Measurements from ENCODE around the gene CES1.
"Not testable (repeated sequence)": the region's sequence is repeated elsewhere in the genome, so short reads cannot be mapped to it uniquely, and the experiment has no call there.

The CES1 gene

DNA sequence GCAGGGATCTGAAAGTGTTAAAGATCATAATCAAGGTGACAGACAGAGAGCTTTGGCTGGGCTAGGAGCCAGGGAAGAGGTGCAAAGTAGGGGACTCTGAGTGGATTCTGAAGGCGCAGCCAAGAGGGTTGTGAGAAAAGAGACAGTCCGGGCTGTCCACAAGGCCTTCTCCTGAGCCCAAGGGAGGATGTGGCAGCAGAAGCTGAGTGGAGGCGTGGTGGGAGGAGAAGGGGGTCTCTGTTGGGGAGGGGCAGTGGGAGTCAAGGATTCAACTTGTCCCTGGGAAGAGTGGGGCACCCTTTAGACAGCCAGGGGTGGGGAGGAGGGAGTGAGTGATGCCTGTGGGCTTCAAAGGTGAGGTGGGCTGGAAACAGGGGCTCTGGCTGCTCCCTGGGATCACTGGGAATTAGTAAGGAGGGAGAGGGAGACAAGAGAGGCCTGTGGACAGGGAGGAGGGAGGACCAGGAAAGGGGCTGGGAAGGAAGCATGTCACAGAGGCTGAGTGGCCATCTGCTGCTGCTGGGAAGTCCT lies 10.6 kb downstream of the CES1 start:
- DNase-seq (ENCODE audit: low read depth): no peak
- H3K4me3 ChIP-seq (ENCODE audit: low read depth, low read length): no peak overlapping the region
- TF ChIP-seq, protein P1, sequence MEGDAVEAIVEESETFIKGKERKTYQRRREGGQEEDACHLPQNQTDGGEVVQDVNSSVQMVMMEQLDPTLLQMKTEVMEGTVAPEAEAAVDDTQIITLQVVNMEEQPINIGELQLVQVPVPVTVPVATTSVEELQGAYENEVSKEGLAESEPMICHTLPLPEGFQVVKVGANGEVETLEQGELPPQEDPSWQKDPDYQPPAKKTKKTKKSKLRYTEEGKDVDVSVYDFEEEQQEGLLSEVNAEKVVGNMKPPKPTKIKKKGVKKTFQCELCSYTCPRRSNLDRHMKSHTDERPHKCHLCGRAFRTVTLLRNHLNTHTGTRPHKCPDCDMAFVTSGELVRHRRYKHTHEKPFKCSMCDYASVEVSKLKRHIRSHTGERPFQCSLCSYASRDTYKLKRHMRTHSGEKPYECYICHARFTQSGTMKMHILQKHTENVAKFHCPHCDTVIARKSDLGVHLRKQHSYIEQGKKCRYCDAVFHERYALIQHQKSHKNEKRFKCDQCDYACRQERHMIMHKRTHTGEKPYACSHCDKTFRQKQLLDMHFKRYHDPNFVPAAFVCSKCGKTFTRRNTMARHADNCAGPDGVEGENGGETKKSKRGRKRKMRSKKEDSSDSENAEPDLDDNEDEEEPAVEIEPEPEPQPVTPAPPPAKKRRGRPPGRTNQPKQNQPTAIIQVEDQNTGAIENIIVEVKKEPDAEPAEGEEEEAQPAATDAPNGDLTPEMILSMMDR (IDR thresholded peaks at IDR 0.05; ENCODE audit: low read depth, low read length, missing control alignments): no peak

DNA sequence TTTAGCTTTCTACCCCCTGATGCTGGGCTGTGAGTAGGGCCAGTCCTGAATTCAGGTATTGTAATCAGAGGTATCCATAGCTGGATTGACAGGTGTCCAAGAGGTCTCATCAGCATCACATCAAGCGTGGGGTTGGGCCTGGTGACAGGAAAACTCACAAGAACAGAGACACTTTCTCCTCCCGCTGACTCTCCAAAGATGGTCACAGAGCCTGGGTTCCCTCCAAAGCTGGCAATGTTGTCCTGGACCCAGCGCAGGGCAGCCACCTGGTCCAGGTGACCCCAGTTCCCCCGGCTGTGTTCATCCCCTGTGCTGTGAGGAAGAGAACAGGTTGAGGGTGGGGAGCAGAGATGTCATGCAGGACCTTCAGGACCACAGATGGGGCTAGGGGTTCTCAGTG lies 11.7 kb downstream of the CES1 start:
- TF ChIP-seq, protein P1 (IDR thresholded peaks at IDR 0.05; ENCODE audit: low read depth, low read length, missing control alignments): no peak
- H3K4me3 ChIP-seq (ENCODE audit: low read depth, low read length): no peak overlapping the region
- no peak for DNase-seq (ENCODE audit: low read depth)

DNA sequence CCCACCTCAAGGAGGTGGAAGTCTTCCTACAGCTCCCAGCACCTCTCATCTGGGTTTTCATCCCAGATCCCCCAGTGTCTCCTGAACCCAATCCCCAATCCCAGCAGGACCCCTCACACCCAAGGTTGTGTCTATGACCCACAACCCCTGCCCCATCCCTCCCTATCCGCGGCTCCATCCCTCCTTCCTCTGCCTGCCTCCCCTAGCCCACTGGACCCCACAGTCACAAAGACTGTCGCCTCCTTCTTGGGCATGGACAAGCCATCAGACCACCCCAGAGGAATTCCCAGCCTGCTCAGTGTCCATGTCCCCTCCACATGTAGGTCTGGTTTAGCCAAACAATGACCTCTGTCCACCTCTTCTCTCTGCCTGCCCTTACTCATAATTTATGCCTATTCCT lies 12.3 kb downstream of the CES1 start:
- H3K4me3 ChIP-seq (ENCODE audit: low read depth, low read length): no peak overlapping the region
- no peak for DNase-seq (ENCODE audit: low read depth)
- TF ChIP-seq, protein P1 (IDR thresholded peaks at IDR 0.05; ENCODE audit: low read depth, low read length, missing control alignments): no peak

DNA sequence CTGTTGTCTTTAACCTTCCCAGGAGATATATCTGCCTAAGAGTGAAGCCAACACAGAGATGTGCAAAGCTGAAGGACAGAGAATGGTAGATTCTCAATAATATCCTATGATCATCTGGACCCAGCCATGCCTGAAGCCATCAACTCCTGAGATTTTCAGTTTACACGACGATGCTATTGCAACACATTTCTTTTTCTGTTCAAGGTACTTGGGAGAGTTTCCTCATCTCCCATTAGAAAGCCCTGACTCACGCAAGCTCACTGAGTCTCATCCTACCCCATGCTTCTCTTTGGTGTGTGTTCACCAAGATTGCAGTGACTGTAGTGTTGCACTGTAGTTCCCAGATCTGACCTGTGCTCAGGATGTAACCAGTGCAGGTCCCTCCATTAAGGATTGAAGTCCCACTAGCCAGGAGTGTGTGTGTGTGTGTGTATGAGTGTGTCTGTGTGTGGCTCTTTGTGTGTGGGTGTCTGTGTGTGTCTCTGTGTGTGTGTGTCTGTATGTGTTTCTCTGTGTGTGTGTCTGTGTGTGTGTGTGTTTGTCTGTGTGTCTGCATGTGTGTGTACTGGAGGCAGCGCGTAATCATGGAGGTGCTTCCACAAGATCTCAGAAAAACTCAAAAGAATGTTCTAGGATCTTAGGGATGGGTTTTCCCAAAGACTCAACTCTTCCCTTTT lies 15.5 kb downstream of the CES1 start:
- DNase-seq (ENCODE audit: low read depth): no peak
- H3K4me3 ChIP-seq (ENCODE audit: low read depth, low read length): no peak overlapping the region
- TF ChIP-seq, protein P1 (IDR thresholded peaks at IDR 0.05; ENCODE audit: low read depth, low read length, missing control alignments): no peak

DNA sequence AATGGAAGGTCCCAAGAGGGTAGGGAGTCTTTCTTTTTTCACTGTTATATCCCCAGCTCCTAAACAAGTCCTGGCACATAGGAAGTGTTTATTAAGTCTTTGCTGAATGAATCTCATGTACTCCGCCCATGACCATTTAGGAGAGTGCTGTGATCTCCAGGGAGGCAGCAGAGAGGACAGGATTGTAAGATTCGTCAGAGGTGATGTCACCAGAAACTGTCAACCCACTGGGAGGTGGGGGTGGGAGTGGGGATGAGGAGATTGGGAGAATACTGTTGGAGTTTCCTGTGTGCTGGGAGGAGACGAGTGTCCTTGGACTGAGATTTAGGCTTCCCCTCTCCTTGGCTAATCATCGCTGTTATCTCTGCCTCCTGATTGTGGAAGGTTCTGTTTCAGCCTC lies 16.7 kb downstream of the CES1 start:
- DNase-seq (ENCODE audit: low read depth); H3K4me3 ChIP-seq (ENCODE audit: low read depth, low read length): not testable (repeated sequence)

DNA sequence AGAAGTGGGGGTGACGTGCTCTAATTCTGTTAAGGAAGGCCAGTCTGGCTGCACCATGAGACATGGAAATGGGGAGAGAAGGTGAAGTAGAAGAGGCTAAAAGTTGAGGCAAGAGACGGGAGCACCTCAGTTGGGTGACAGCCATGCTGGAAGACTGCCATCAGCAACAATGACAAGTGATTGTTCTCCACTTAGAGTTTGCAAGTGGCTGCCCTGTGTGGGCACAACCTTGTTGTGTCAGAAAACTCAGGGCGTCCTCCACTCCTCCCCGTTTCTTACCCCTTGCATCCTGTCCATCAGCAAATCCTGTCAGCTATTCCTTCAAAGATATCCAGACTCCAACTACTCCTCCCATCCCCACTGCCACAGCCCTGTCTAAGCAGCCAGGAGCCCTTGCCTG lies 17.6 kb downstream of the CES1 start:
- TF ChIP-seq, protein P1 (IDR thresholded peaks at IDR 0.05; ENCODE audit: low read depth, low read length, missing control alignments): no peak
- no peak overlapping the region for H3K4me3 ChIP-seq (ENCODE audit: low read depth, low read length)
- no peak for DNase-seq (ENCODE audit: low read depth)

DNA sequence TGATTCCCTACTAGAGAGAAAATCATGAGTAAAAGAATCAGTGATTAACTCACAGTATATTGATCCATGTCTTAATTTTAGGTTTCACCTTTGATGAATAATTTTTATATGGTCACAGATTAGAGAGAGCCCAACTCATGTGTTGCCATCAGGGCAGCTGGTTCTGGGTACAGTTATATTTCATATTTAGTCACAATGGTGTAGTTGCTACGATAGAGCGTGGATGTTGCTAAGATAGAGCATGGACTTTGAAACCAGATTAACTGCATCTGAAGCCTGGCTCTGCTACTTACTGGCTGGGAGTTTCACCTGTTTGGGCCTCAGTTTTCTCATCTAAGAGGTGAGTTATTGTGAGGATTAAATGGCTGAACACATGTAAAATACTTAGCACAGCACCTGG lies 18.7 kb downstream of the CES1 start:
- not testable (repeated sequence) for DNase-seq (ENCODE audit: low read depth); H3K4me3 ChIP-seq (ENCODE audit: low read depth, low read length)

DNA sequence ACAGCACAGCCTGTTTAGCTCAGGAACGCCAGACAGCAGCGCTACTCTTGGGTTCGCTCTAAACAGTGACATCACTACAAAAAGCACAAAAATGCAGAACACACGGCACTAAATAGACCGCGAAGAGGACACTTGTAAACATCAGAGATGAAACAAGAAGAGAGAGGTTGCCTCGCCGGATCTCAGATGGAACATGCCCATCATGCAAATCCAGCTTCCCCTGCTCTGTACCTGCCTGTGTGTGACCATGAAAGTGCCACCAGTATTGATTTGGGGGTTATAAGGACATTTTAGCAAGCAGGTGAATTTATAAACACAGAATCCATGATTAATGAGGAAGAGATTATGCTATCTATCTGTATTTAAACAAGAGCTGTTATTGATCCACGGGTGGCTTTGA lies 19.2 kb downstream of the CES1 start:
- DNase-seq (ENCODE audit: low read depth); H3K4me3 ChIP-seq (ENCODE audit: low read depth, low read length): not testable (repeated sequence)
